GM12878 (cell line): ENCODE measurements around the gene CA5A. TPM values are rescaled to one million over a fixed set of nuclear protein-coding genes. Genes with fewer than 3 reads are reported as not detected.

ENCODE experiments used
- ATAC-seq: fragments of 200-7000 bp; cut with Tn5 transposase; 3 replicates; pipeline ENCODE4 v1.9.1; 2020; ENCODE audit warnings: mild to moderate bottlenecking, moderate library complexity
- BruUV-seq: library from RNA; stranded (reverse); fragments of 400-500 nt; replicated peaks from 2 replicates; lab custom pipeline; 2021; lab: Mats Ljungman, UMichigan
- CTCF ChIA-PET: fragments of 300-600 bp; sonication (Branson Sonifier 250); formaldehyde crosslinking; extraction: SDS; loops from one replicate; lab custom pipeline; 2021; ENCODE audit warnings: inconsistent platforms; lab: Yijun Ruan, JAX
- POLR2A ChIA-PET: fragments of 350-600 bp; formaldehyde crosslinking; extraction: SDS; loops from one replicate; lab custom pipeline; 2021; ENCODE audit warnings: inconsistent platforms; lab: Charles Lee
- RAD21 ChIA-PET: fragments of 300-600 bp; sonication (Branson Sonifier 250); formaldehyde crosslinking; loops from one replicate; lab custom pipeline; 2023; ENCODE audit warnings: antibody characterized with exemption; ENCODE audit not compliant: unreplicated experiment; lab: Charles Lee
- SMC1A ChIA-PET: fragments of 300-600 bp; sonication (Branson Sonifier 250); formaldehyde crosslinking; loops from one replicate; lab custom pipeline; 2023; ENCODE audit not compliant: unreplicated experiment, uncharacterized antibody; lab: Charles Lee
- DNase-seq: peaks from one replicate; pipeline ENCODE4 v3.0.0-alpha.2; 2011; ENCODE audit warnings: low read depth, low spot score
- FAIRE-seq: peaks from 3 replicates; lab custom pipeline; 2011; peaks lifted over from hg19 to GRCh38; lab: Jason Lieb, UNC
- H2AFZ ChIP-seq: 2 replicates; pipeline ENCODE4 v1.6.0; 2011; ENCODE audit warnings: low read depth, low read length, control low read depth; ENCODE audit not compliant: control insufficient read depth
- H3K27ac ChIP-seq: 2 replicates; pipeline ENCODE4 v1.5.1; 2011; ENCODE audit warnings: control low read depth; ENCODE audit not compliant: control insufficient read depth, insufficient read depth
- H3K27me3 ChIP-seq, 2 experiments: replicated peaks in 1 of 2; 2 replicates each; pipeline versions ENCODE4 v1.6.0 to v1.6.1; 2011; ENCODE audit warnings: low read length in 1 of 2; ENCODE audit not compliant: control insufficient read depth in 2 of 2, insufficient read depth in 2 of 2
- H3K36me3 ChIP-seq, 2 experiments: 2 replicates each; pipeline ENCODE4 v1.5.1; 2011; ENCODE audit warnings: low read length in 1 of 2; ENCODE audit not compliant: control insufficient read depth in 2 of 2, insufficient read depth in 2 of 2
- H3K4me1 ChIP-seq: 2 replicates; pipeline ENCODE4 v1.6.1; 2011; ENCODE audit warnings: mild to moderate bottlenecking, low read length, moderate library complexity, mixed read lengths; ENCODE audit not compliant: control insufficient read depth, insufficient read depth
- H3K4me2 ChIP-seq: 2 replicates; pipeline ENCODE4 v1.6.0; 2011; ENCODE audit warnings: control low read depth; ENCODE audit not compliant: control insufficient read depth, insufficient read depth
- H3K4me3 ChIP-seq: fragments of 200-600 bp; sonication (generic); 2 replicates; pipeline ENCODE4 v1.5.1; 2016
- H3K79me2 ChIP-seq: 2 replicates; pipeline ENCODE4 v1.6.0; 2011; ENCODE audit warnings: low read length; ENCODE audit not compliant: control insufficient read depth, insufficient read depth
- H3K9ac ChIP-seq: 2 replicates; pipeline ENCODE4 v1.8.0; 2011; ENCODE audit warnings: low read length, control low read depth, mixed read lengths; ENCODE audit not compliant: control insufficient read depth, insufficient read depth
- H3K9me3 ChIP-seq: replicated peaks from 3 replicates; pipeline ENCODE4 v1.5.1; 2011; ENCODE audit warnings: mild to moderate bottlenecking, low read length; ENCODE audit not compliant: control insufficient read depth, insufficient read depth
- H4K20me1 ChIP-seq: 2 replicates; pipeline ENCODE4 v1.6.0; 2011; ENCODE audit not compliant: control insufficient read depth, insufficient read depth
- MTA3 ChIP-seq: IDR thresholded peaks from 2 replicates; pipeline ENCODE4 v1.6.1; 2012; ENCODE audit warnings: low read length, inconsistent platforms, borderline replicate concordance
- SREBF1 ChIP-seq: IDR thresholded peaks from 2 replicates; pipeline ENCODE4 v1.6.1; 2012; ENCODE audit warnings: mild to moderate bottlenecking, low read length
- TAF1 ChIP-seq: IDR thresholded peaks from 2 replicates; pipeline ENCODE4 v1.6.1; 2011; ENCODE audit warnings: mild to moderate bottlenecking, low read depth, low read length, borderline replicate concordance
- WGBS: methylation state at CpG from one replicate; pipeline ENCODE4 v1.1.6; 2016; ENCODE audit warnings: low lambda C conversion rate; ENCODE audit not compliant: insufficient replicate concordance, insufficient coverage; ENCODE audit errors: missing lambda C conversion rate; 5-methylcytosine and 5-hydroxymethylcytosine counted together
- in situ Hi-C: fragments of 300-500 bp; cut with MboI; formaldehyde crosslinking; loops from 9 replicates; pipeline ENCODE4 v1.14.3; 2018; ENCODE audit warnings: mixed read lengths
- intact Hi-C: fragments of 100-400 bp; cut with micrococcal nuclease; formaldehyde crosslinking; loops from one replicate; pipeline ENCODE4 v1.14.2; 2022; ENCODE audit not compliant: unreplicated experiment
- polyA plus RNA-seq, 11 experiments: library from polyadenylated mRNA; depleted of rRNA in 4 of 11; unstranded in 6 of 11; stranded (reverse) in 5 of 11; fragments of >200 nt; fragmentation: Nextera tagmentation in 4 of 11; fragmentation: Illumina TruSeq in 1 of 11; extraction: Ambion mirVana in 4 of 11; extraction: Trizol in 1 of 11; gene quantifications; 1 replicate in 1 of 11; 2 replicates in 10 of 11; pipeline versions ENCODE4 v1.2.1 to v1.2.3, GENCODE V29; 2011 to 2016; ENCODE audit warnings: inconsistent platforms in 2 of 11, missing spikeins in 2 of 11, low read depth in 1 of 11
- total RNA-seq, 4 experiments: library from RNA; depleted of rRNA in 3 of 4; stranded (reverse); fragments of >200 nt in 3 of 4; fragmentation: Illumina TruSeq in 1 of 4; extraction: Trizol in 1 of 4; gene quantifications; 2 replicates each; pipeline versions ENCODE4 v1.2.1 to v1.2.3, GENCODE V29; 2013 to 2021
- TF ChIP-seq, protein P1 (sequence below): IDR thresholded peaks from 2 replicates; pipeline ENCODE4 v1.6.1; 2012; ENCODE audit warnings: low read depth, low read length, improper control_type of control experiment
- TF ChIP-seq, protein P2 (sequence below): fragments of 450-650 bp; IDR thresholded peaks from 2 replicates; pipeline ENCODE4 v1.6.1; 2016; ENCODE audit warnings: mild to moderate bottlenecking
- TF ChIP-seq, protein P3 (sequence below): fragments of 450-650 bp; IDR thresholded peaks from 2 replicates; pipeline ENCODE4 v1.6.1; 2017; ENCODE audit warnings: mild to moderate bottlenecking, moderate library complexity

CA5A gene
- total and polyA plus RNA-seq, 10 of the 15 experiments (the other 5 are each of a cell fraction or from before 2014, with no cell fraction given), result not detected

DNA sequence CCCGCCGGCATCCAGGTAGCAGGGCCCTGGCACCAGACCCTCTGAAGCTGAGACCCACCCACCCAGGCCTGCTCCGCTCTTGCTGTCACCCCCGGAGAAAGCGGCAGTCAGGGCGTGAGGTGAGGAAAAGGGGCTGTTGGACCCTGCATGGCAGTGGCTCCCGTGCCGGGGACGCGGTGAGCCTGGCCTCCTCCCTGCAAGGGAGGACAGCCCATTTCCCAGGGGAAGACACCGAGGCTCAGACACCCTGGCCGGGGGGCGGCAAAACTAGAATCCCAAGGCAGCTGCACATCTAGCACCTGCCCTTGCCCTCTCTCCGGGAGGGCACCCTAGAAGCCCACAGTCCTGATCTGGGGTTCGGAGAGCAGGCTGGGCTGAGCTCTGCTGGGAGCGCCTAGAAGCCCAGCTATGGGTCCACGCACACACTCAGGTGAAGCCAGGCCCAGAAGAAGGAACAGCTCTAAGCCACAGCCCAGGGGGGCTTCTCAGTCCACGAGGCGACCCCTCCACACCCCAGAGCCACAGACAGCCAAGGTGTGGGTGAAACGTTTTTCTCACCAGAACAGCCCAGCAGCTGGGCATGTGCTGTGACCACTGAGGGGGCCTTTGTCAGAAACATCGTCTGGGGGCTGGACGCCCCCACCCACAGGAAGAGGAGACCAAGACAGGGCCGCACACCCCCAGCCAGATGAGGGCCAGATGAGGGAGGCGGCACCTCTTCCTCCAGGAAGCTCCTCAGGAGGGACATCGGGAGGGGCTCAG, 89.4 kb downstream of the CA5A start:
- H3K9me3 ChIP-seq, result no peaks in the 10 kb centered on the region
- H3K27ac ChIP-seq, result no peak overlapping the region
- intact Hi-C loops (no loop called here), in situ Hi-C loops (no loop called here)
- ATAC-seq (no peak), FAIRE-seq (no peak), DNase-seq (no peak)
- 79% methylated on average over 23 of the region's 25 CpGs for WGBS
- ChIA-PET SMC1A (interaction anchor here (0.9 to 7.4 kb wide), 4 partner anchors 22 to 68 kb away, joined by 3 to 122 read pairs (median 4); partner anchors contain the start of gene SLC7A5), CTCF (interaction anchor here (0.6 to 2.5 kb wide), 6 partner anchors 24 to 67 kb away, joined by 3 to 30 read pairs (median 3); no protein-coding TSS in a partner anchor), POLR2A (interaction anchor here (1.0 kb wide), 1 partner anchor 11 kb away, joined by 3 read pairs; no protein-coding TSS in a partner anchor), RAD21 (interaction anchor here (0.9 to 1.3 kb wide), 3 partner anchors 18 to 25 kb away, joined by 3 to 6 read pairs (median 3); no protein-coding TSS in a partner anchor)
- no TSS peak for BruUV-seq
- H3K79me2 ChIP-seq, result peaks cover 14% of the 10 kb centered on the region
- TF ChIP-seq, protein P1, sequence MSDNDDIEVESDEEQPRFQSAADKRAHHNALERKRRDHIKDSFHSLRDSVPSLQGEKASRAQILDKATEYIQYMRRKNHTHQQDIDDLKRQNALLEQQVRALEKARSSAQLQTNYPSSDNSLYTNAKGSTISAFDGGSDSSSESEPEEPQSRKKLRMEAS, result no peak
- TF ChIP-seq MTA3 (no peak), SREBF1 (no peak), TAF1 (no peak)
- TF ChIP-seq, protein P2, sequence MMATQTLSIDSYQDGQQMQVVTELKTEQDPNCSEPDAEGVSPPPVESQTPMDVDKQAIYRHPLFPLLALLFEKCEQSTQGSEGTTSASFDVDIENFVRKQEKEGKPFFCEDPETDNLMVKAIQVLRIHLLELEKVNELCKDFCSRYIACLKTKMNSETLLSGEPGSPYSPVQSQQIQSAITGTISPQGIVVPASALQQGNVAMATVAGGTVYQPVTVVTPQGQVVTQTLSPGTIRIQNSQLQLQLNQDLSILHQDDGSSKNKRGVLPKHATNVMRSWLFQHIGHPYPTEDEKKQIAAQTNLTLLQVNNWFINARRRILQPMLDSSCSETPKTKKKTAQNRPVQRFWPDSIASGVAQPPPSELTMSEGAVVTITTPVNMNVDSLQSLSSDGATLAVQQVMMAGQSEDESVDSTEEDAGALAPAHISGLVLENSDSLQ, result no peak
- TF ChIP-seq, protein P3, sequence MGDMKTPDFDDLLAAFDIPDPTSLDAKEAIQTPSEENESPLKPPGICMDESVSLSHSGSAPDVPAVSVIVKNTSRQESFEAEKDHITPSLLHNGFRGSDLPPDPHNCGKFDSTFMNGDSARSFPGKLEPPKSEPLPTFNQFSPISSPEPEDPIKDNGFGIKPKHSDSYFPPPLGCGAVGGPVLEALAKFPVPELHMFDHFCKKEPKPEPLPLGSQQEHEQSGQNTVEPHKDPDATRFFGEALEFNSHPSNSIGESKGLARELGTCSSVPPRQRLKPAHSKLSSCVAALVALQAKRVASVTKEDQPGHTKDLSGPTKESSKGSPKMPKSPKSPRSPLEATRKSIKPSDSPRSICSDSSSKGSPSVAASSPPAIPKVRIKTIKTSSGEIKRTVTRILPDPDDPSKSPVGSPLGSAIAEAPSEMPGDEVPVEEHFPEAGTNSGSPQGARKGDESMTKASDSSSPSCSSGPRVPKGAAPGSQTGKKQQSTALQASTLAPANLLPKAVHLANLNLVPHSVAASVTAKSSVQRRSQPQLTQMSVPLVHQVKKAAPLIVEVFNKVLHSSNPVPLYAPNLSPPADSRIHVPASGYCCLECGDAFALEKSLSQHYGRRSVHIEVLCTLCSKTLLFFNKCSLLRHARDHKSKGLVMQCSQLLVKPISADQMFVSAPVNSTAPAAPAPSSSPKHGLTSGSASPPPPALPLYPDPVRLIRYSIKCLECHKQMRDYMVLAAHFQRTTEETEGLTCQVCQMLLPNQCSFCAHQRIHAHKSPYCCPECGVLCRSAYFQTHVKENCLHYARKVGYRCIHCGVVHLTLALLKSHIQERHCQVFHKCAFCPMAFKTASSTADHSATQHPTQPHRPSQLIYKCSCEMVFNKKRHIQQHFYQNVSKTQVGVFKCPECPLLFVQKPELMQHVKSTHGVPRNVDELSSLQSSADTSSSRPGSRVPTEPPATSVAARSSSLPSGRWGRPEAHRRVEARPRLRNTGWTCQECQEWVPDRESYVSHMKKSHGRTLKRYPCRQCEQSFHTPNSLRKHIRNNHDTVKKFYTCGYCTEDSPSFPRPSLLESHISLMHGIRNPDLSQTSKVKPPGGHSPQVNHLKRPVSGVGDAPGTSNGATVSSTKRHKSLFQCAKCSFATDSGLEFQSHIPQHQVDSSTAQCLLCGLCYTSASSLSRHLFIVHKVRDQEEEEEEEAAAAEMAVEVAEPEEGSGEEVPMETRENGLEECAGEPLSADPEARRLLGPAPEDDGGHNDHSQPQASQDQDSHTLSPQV, result no peak
- no peaks in the 10 kb centered on the region for H4K20me1 ChIP-seq
- peaks cover 31 to 71% of the 10 kb centered on the region in 2 experiments for H3K36me3 ChIP-seq
- no peak overlapping the region for H2AFZ ChIP-seq
- no peaks in the 10 kb centered on the region for H3K27me3 ChIP-seq
- no peak overlapping the region for H3K4me3 ChIP-seq
- H3K9ac ChIP-seq, result no peak overlapping the region
- peaks cover 9% of the 10 kb centered on the region for H3K4me1 ChIP-seq
- no peak overlapping the region for H3K4me2 ChIP-seq
